ENCODE results near the gene AARSD1. TPM values are rescaled to one million over a fixed set of nuclear protein-coding genes. Genes with fewer than 3 reads are reported as not detected.

Gene AARSD1
- polyA plus RNA-seq, 1 of the 3 experiments (the other 2 are of a cell fraction) = 52.0 TPM

DNA sequence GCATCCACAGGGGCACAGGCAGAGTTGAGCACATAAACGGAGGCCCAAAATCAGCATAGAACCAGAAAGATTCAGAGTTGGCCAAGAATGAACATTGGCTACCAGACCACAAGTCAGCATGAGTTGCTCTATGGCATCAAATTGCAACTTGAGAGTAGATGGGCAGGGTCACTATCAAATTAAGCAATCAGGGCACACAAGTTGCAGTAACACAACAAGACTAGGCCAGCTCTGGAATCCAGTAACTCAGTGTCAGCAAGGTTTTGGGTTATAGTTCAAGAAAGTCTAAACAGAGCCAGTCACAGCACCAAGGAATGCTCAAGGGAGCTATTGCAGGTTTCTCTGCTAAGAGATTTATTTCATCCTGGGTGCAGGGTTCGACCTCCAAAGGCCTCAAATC lies 50.7 kb downstream of the AARSD1 start:
- Histone ChIP-seq H3K4me2 (no peak overlapping the region), H3K4me1 (ENCODE audit: control insufficient read depth in 1 of 2, insufficient read depth in 2 of 2, low read depth in 1 of 2, low read length in 1 of 2) (no peaks in the 10 kb centered on the region), H4K20me1 (ENCODE audit: insufficient read depth) (no peaks in the 10 kb centered on the region), H3K9ac (no peak overlapping the region), H3K79me2 (ENCODE audit: insufficient read depth) (no peaks in the 10 kb centered on the region), H3K9me3 (no peaks in the 10 kb centered on the region), H3K9me2 (no peaks in the 10 kb centered on the region), H3K36me3 (replicated peaks in 1 of 2; ENCODE audit: control insufficient read depth in 1 of 2, insufficient read depth in 2 of 2, low read length in 1 of 2) (no peaks in the 10 kb centered on the region), H2AFZ (ENCODE audit: low read depth) (no peak overlapping the region), H3K4me3 (ENCODE audit: low read depth in 2 of 2, low read length in 1 of 2) (no peak overlapping the region), H3K27me3 (ENCODE audit: insufficient read depth) (peaks cover 40% of the 10 kb centered on the region), H3F3A (replicated peaks; ENCODE audit: insufficient read depth) (no peaks in the 10 kb centered on the region), H3K27ac (ENCODE audit: low read depth in 2 of 2, low read length in 1 of 2) (no peak overlapping the region)
- ChIA-PET POLR2A (no interaction called here), CTCF (interaction anchor here (1.7 kb wide), 1 partner anchor 335 kb away, joined by 3 read pairs; no protein-coding TSS in a partner anchor)
- no peak for DNase-seq
- TF ChIP-seq FOSL2 (IDR thresholded peaks at IDR 0.05; ENCODE audit: borderline replicate concordance, low read depth) (no peak), SMC3 (IDR thresholded peaks at IDR 0.05; ENCODE audit: low read depth, low read length) (no peak), SIN3A (IDR thresholded peaks at IDR 0.05; ENCODE audit: borderline replicate concordance, low read depth, low read length) (no peak), USF2 (IDR thresholded peaks at IDR 0.05; ENCODE audit: borderline replicate concordance, low read depth, low read length) (no peak), MXI1 (IDR thresholded peaks at IDR 0.05; ENCODE audit: low read depth, low read length) (no peak), GABPA (IDR thresholded peaks at IDR 0.05; ENCODE audit: low read depth) (no peak), USF1 (IDR thresholded peaks at IDR 0.05; ENCODE audit: borderline replicate concordance, low read depth) (no peak), FOXM1 (IDR thresholded peaks at IDR 0.05; ENCODE audit: low read depth) (no peak), EP300 (IDR thresholded peaks at IDR 0.05; ENCODE audit: borderline replicate concordance in 1 of 2, low read depth in 1 of 2, low read length in 1 of 2) (no peak), NFIC (IDR thresholded peaks at IDR 0.05; ENCODE audit: borderline replicate concordance) (no peak), FOXJ3 (CRISPR knock-in tag; IDR thresholded peaks at IDR 0.05) (no peak), RCOR1 (IDR thresholded peaks at IDR 0.05; ENCODE audit: low read length) (no peak), EZH2phosphoT487 (IDR thresholded peaks at IDR 0.05; ENCODE audit: borderline replicate concordance, low read depth) (no peak)
- TF ChIP-seq, protein P1, sequence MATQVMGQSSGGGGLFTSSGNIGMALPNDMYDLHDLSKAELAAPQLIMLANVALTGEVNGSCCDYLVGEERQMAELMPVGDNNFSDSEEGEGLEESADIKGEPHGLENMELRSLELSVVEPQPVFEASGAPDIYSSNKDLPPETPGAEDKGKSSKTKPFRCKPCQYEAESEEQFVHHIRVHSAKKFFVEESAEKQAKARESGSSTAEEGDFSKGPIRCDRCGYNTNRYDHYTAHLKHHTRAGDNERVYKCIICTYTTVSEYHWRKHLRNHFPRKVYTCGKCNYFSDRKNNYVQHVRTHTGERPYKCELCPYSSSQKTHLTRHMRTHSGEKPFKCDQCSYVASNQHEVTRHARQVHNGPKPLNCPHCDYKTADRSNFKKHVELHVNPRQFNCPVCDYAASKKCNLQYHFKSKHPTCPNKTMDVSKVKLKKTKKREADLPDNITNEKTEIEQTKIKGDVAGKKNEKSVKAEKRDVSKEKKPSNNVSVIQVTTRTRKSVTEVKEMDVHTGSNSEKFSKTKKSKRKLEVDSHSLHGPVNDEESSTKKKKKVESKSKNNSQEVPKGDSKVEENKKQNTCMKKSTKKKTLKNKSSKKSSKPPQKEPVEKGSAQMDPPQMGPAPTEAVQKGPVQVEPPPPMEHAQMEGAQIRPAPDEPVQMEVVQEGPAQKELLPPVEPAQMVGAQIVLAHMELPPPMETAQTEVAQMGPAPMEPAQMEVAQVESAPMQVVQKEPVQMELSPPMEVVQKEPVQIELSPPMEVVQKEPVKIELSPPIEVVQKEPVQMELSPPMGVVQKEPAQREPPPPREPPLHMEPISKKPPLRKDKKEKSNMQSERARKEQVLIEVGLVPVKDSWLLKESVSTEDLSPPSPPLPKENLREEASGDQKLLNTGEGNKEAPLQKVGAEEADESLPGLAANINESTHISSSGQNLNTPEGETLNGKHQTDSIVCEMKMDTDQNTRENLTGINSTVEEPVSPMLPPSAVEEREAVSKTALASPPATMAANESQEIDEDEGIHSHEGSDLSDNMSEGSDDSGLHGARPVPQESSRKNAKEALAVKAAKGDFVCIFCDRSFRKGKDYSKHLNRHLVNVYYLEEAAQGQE (IDR thresholded peaks at IDR 0.05; ENCODE audit: low read depth, low read length) = no peak
- TF ChIP-seq, protein P2, sequence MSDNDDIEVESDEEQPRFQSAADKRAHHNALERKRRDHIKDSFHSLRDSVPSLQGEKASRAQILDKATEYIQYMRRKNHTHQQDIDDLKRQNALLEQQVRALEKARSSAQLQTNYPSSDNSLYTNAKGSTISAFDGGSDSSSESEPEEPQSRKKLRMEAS (IDR thresholded peaks at IDR 0.05; ENCODE audit: low read depth) = no peak
- WGBS (ENCODE audit: low lambda C conversion rate) = 21% methylated on average over 2 of the region's 2 CpGs
